ENCODE data around the gene SETD6. TPM values are rescaled to one million over a fixed set of nuclear protein-coding genes. Genes with fewer than 3 reads are reported as not detected.

SETD6 gene
- total and polyA plus RNA-seq, 2 of the 8 experiments (the other 6 are each of a cell fraction or from before 2014, with no cell fraction given): 25.3 to 40.5 TPM

GRCh38 chr16:58515125-58515870 lies at the start of gene SETD6 (continued):
- no peak for TF ChIP-seq RXRA (IDR thresholded peaks at IDR 0.05; ENCODE audit: insufficient read depth, low read depth, low read length)
- peak; percentile 80 to 85 for TF ChIP-seq POLR2A (IDR thresholded peaks at IDR 0.05; ENCODE audit: control extremely low read depth in 1 of 2, low read depth in 2 of 2, low read length in 2 of 2)
- no peak for TF ChIP-seq EZH2 (IDR thresholded peaks at IDR 0.05; ENCODE audit: low read depth, low read length, severe bottlenecking)
- 0 out of 2 replicates have a peak, but pooled peaks have one; percentile 32 for TF ChIP-seq KDM5A (IDR thresholded peaks at IDR 0.05; ENCODE audit: low read length)
- TF ChIP-seq SRF (IDR thresholded peaks at IDR 0.05; ENCODE audit: low read depth, low read length): no peak
- peak; percentile 16; the same call in 1 of the 2 replicates for TF ChIP-seq YY1 (IDR thresholded peaks at IDR 0.05; ENCODE audit: low read depth, low read length)
- TF ChIP-seq USF2 (IDR thresholded peaks at IDR 0.05; ENCODE audit: low read length): peak; percentile 80
- TF ChIP-seq E2F6 (IDR thresholded peaks at IDR 0.05): peak; percentile 86
- TF ChIP-seq TBP (IDR thresholded peaks at IDR 0.05; ENCODE audit: low read depth, low read length): peak; percentile 84
- TF ChIP-seq ASH2L (IDR thresholded peaks at IDR 0.05; ENCODE audit: low read length): peak; percentile 80
- TF ChIP-seq BRCA1 (IDR thresholded peaks at IDR 0.05; ENCODE audit: low read depth, low read length): no peak
- TF ChIP-seq SIRT6 (IDR thresholded peaks at IDR 0.05; ENCODE audit: low read length): no peak
- TF ChIP-seq PHF8 (conservative IDR thresholded peaks at IDR 0.05; ENCODE audit: low read depth, low read length): peak; percentile 86
- no peak for TF ChIP-seq EP300 (IDR thresholded peaks at IDR 0.05; ENCODE audit: borderline replicate concordance in 1 of 2, low read depth in 2 of 2, low read length in 2 of 2)
- no peak; the same call in 1 of the 2 replicates for TF ChIP-seq KDM1A (IDR thresholded peaks at IDR 0.05; ENCODE audit: borderline replicate concordance, low read length)
- no peak; the same call in 1 of the 2 replicates for TF ChIP-seq GTF2F1 (IDR thresholded peaks at IDR 0.05; ENCODE audit: borderline replicate concordance, low read depth, low read length)
- no peak for TF ChIP-seq RAD21 (IDR thresholded peaks at IDR 0.05 in 1 of 2, conservative IDR thresholded peaks at IDR 0.05 in 1 of 2; ENCODE audit: low read depth in 2 of 2, low read length in 2 of 2)
- TF ChIP-seq BACH1 (IDR thresholded peaks at IDR 0.05; ENCODE audit: low read length): peak; percentile 42; the same call in 1 of the 2 replicates
- TF ChIP-seq MAX (IDR thresholded peaks at IDR 0.05): peak; percentile 96
- no peak for TF ChIP-seq NANOG (IDR thresholded peaks at IDR 0.05; ENCODE audit: insufficient read depth, low read depth, low read length, poor library complexity, severe bottlenecking)
- TF ChIP-seq TAF7 (optimal IDR thresholded peaks at IDR 0.05; ENCODE audit: borderline replicate concordance, low read depth, low read length): peak; percentile 15
- TF ChIP-seq POLR2AphosphoS5 (IDR thresholded peaks at IDR 0.05; ENCODE audit: low read depth, low read length): peak; percentile 93
